ENCODE data around the gene KCNH3. TPM values are rescaled to one million over a fixed set of nuclear protein-coding genes. Genes with fewer than 3 reads are reported as not detected.

Gene KCNH3
- total and polyA plus RNA-seq, 2 of the 8 experiments (the other 6 are each of a cell fraction or from before 2014, with no cell fraction given), result 0.24 to 0.50 TPM

DNA sequence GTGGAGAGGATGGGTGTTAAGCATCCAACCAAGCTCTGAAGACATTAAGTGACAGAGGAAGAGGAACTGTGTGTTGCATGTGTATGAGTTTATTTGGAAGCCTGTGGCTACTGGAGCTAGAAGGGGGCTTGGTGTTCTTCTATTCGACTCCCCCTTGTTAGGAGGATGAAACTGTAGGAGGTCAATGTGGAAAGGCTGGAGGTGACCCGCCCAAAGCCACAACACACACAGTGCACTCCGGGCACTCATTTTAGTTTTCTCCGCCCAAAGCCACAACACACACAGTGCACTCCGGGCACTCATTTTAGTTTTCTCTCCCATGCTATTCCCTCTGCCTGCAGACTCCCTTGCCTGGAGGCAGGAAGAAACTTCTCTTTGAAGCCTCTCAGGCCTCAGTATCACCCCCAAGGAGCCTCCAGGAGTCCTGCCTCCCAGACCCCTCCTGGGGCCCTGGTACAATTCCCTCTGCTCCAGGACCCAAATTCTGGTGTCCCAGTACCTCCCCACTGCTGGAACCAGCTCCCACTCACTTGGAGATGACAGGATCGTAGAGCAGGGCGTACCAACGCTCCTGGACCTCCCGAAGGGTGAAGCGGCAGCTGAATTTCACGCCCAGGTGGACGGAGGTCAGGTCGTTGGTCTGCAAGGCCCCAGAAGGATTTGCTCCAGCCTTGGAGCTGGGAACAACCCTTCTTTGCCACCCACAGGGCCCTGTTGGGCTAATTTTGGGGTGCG is 25.3 kb downstream of the KCNH3 start:
- H3K36me3 ChIP-seq (ENCODE audit: control insufficient read depth in 2 of 4, insufficient read depth in 4 of 4, low read length in 3 of 4), result peaks cover 22 to 54% (median 35%) of the 10 kb centered on the region in 4 experiments; a peak in 7 of 8 replicates
- no peak overlapping the region for H3K4me3 ChIP-seq (ENCODE audit: extremely low read depth in 1 of 4, insufficient read depth in 2 of 4, low read depth in 3 of 4, low read length in 4 of 4)
- no peak overlapping the region for H2BK12ac ChIP-seq (ENCODE audit: low read depth, low read length)
- H3K23ac ChIP-seq (ENCODE audit: insufficient read length), result no peak overlapping the region
- no peaks in the 10 kb centered on the region for H3K9me3 ChIP-seq (ENCODE audit: insufficient read depth in 2 of 2, low read depth in 1 of 2, low read length in 1 of 2)
- H3K27ac ChIP-seq (ENCODE audit: low read depth, low read length), result no peak overlapping the region
- no peak overlapping the region for H3K4ac ChIP-seq (replicated peaks; ENCODE audit: insufficient read length, low read depth, low read length)
- H2BK20ac ChIP-seq (ENCODE audit: low read length), result no peak overlapping the region
- no peak for TF ChIP-seq JUN (IDR thresholded peaks at IDR 0.05; ENCODE audit: low read depth, low read length)
- TF ChIP-seq CEBPB (IDR thresholded peaks at IDR 0.05; ENCODE audit: low read depth, low read length), result no peak
- peak in 1 of 2 experiments; percentile 31; a peak in 1 of 3 replicates for TF ChIP-seq POLR2A (IDR thresholded peaks at IDR 0.05; ENCODE audit: control extremely low read depth in 1 of 2, low read depth in 2 of 2, low read length in 2 of 2)
- H4K20me1 ChIP-seq (replicated peaks in 1 of 2; ENCODE audit: control insufficient read depth in 1 of 2, insufficient read depth in 2 of 2, low read length in 2 of 2), result peaks cover 0 to 12% of the 10 kb centered on the region in 2 experiments
- H3K4me2 ChIP-seq (ENCODE audit: insufficient read depth in 1 of 2, low read depth in 2 of 2, low read length in 2 of 2), result no peak overlapping the region
- no peak overlapping the region for H3K9ac ChIP-seq (replicated peaks in 1 of 4; ENCODE audit: extremely low read depth in 1 of 4, low read depth in 3 of 4, low read length in 3 of 4)
- H3K18ac ChIP-seq (ENCODE audit: extremely low read depth, low read length), result no peak overlapping the region
- H2BK120ac ChIP-seq (replicated peaks; ENCODE audit: low read depth, low read length), result no peak overlapping the region
- H4K8ac ChIP-seq (ENCODE audit: extremely low read depth, insufficient read depth, low read length), result no peak overlapping the region
- H3K14ac ChIP-seq (ENCODE audit: insufficient read length), result no peak overlapping the region
- no peak overlapping the region for H4K5ac ChIP-seq (ENCODE audit: insufficient read length, low read depth, low read length)
- H3K23me2 ChIP-seq (ENCODE audit: low read depth, low read length), result peaks cover 6% of the 10 kb centered on the region; the same call in 1 of the 2 replicates
- no peak overlapping the region for H2AK5ac ChIP-seq (ENCODE audit: low read depth, low read length)
- no peak overlapping the region for H3K56ac ChIP-seq (replicated peaks; ENCODE audit: insufficient read length, low read depth, low read length)
- H2BK15ac ChIP-seq (ENCODE audit: low read length), result no peak overlapping the region
- 89% methylated on average over 14 of the region's 14 CpGs; no CpG with 5 or more reads in 1 of the 2 experiments for WGBS, 2 experiments (ENCODE audit: extremely low coverage in 1 of 2, insufficient coverage in 1 of 2, insufficient read length in 1 of 2, insufficient replicate concordance in 2 of 2, low coverage in 1 of 2, low lambda C conversion rate in 2 of 2, missing lambda C conversion rate in 1 of 2)
- H3K79me2 ChIP-seq (ENCODE audit: control insufficient read depth in 1 of 2, insufficient read depth in 2 of 2, low read length in 2 of 2), result peaks cover 0 to 24% of the 10 kb centered on the region in 2 experiments; a peak in 2 of 4 replicates
- FAIRE-seq (no peak), DNase-seq (ENCODE audit: low read depth in 1 of 2, low spot score in 2 of 2) (no peak)
- H3K79me1 ChIP-seq (ENCODE audit: low read depth, low read length), result peaks cover 13% of the 10 kb centered on the region
- H2AFZ ChIP-seq (ENCODE audit: low read length), result no peak overlapping the region
- ChIA-PET POLR2A (ENCODE audit: partially characterized antibody) (interaction anchor here (1.1 to 9.1 kb wide), 6 partner anchors 11 to 129 kb away, joined by 3 to 72 read pairs (median 4); partner anchors contain the start of gene KCNH3), CTCF (ENCODE audit: partially characterized antibody) (interaction anchor here (0.7 to 7.7 kb wide), 7 partner anchors 11 to 492 kb away, joined by 3 to 115 read pairs (median 6); no protein-coding TSS in a partner anchor)
- H3K27me3 ChIP-seq (replicated peaks in 1 of 4; ENCODE audit: control insufficient read depth in 3 of 4, extremely low read depth in 1 of 4, insufficient read depth in 3 of 4, low read length in 3 of 4), result no peaks in the 10 kb centered on the region
- no peak overlapping the region for H2BK5ac ChIP-seq (ENCODE audit: low read depth, low read length)
- no peak overlapping the region for H4K91ac ChIP-seq (replicated peaks; ENCODE audit: insufficient read length, low read length)
- H3K4me1 ChIP-seq (replicated peaks in 1 of 4; ENCODE audit: control insufficient read depth in 3 of 4, insufficient read depth in 4 of 4, low read length in 3 of 4), result no peaks in the 10 kb centered on the region; a peak in 3 of 7 replicates

All from H1 (cell line).